Lung (tissue), 12 donors: ENCODE results near the gene GPC5. TPM values are rescaled to one million over a fixed set of nuclear protein-coding genes. Genes with fewer than 3 reads are reported as not detected.
"Not testable (repeated sequence)": the region's sequence is repeated elsewhere in the genome, so short reads cannot be mapped to it uniquely, and the experiment has no call there.

Experiments
- ATAC-seq: fragments of 200-7000 bp; cut with Tn5 transposase; one replicate; pipeline ENCODE4 v1.9.1; 2020; ENCODE audit warnings: moderate number of reproducible peaks; ENCODE audit not compliant: insufficient read depth, low FRiP score
- DNase-seq, 3 donors: peaks; one replicate each; pipeline ENCODE4 v3.0.0-alpha.2; 2013 to 2017
- H3K27ac ChIP-seq, 2 donors: one replicate each; pipeline ENCODE4 v1.5.1; 2013; ENCODE audit warnings: mild to moderate bottlenecking in 2 of 2, moderate library complexity in 2 of 2, control low read depth in 1 of 2, inconsistent platforms in 1 of 2, low read depth in 1 of 2, low read length in 1 of 2
- H3K27me3 ChIP-seq, 3 donors: one replicate each; pipeline ENCODE4 v1.5.1; 2013; ENCODE audit warnings: low read length in 2 of 3; ENCODE audit not compliant: control insufficient read depth in 3 of 3, insufficient read depth in 3 of 3
- H3K36me3 ChIP-seq, 4 donors: one replicate each; pipeline ENCODE4 v1.5.1; 2013; ENCODE audit warnings: low read length in 4 of 4, mild to moderate bottlenecking in 1 of 4, moderate library complexity in 1 of 4; ENCODE audit not compliant: control insufficient read depth in 4 of 4, insufficient read depth in 4 of 4
- H3K4me1 ChIP-seq, 5 donors: one replicate each; pipeline ENCODE4 v1.5.1; 2013; ENCODE audit warnings: low read length in 5 of 5, mild to moderate bottlenecking in 2 of 5, moderate library complexity in 1 of 5; ENCODE audit not compliant: control insufficient read depth in 5 of 5, insufficient read depth in 5 of 5
- H3K4me3 ChIP-seq: one replicate; pipeline ENCODE4 v1.5.1; 2013; ENCODE audit warnings: mild to moderate bottlenecking, control low read depth, moderate library complexity
- H3K9ac ChIP-seq, 2 donors: one replicate each; pipeline ENCODE4 v1.5.1; 2013; ENCODE audit warnings: low read length in 2 of 2, control low read depth in 1 of 2; ENCODE audit not compliant: insufficient read depth in 1 of 2
- H3K9me3 ChIP-seq, 4 donors: one replicate each; pipeline ENCODE4 v1.5.1; 2013; ENCODE audit warnings: low read length in 3 of 4, mild to moderate bottlenecking in 1 of 4, moderate library complexity in 1 of 4; ENCODE audit not compliant: control insufficient read depth in 4 of 4, insufficient read depth in 3 of 4
- WGBS, 2 donors: extraction: QIAGEN DNeasy Blood & Tissue Kit; methylation state at CpG; one replicate each; pipeline ENCODE4 v1.1.7; 2013; 5-methylcytosine and 5-hydroxymethylcytosine counted together
- polyA plus RNA-seq, 2 donors: library from polyadenylated mRNA; stranded (reverse); fragments of 200-250 nt; gene quantifications; one replicate each; pipeline ENCODE4 v1.2.1, GENCODE V29; 2013
- total RNA-seq, 2 donors: library from RNA; depleted of rRNA in 1 of 2; stranded (reverse); fragments of >200 nt in 1 of 2; gene quantifications; one replicate each; pipeline ENCODE4 v1.2.1, GENCODE V29; 2014 to 2021
- TF ChIP-seq, protein P1 (sequence below): IDR thresholded peaks from 2 replicates; pipeline ENCODE4 v1.5.1; 2012; ENCODE audit warnings: mild to moderate bottlenecking; ENCODE audit errors: control extremely low read depth, extremely low read depth
- donor health status: control.
- donor health status: control.
- donor health status: Bipolar disorder and iron deficiency.
- donor health status: healthy.
- donor health status: DM: yes; HTN: yes; CAD: no.

GPC5 gene
- total and polyA plus RNA-seq, 4 donors: 0.55 to 37.3 (median 4.4) TPM

DNA sequence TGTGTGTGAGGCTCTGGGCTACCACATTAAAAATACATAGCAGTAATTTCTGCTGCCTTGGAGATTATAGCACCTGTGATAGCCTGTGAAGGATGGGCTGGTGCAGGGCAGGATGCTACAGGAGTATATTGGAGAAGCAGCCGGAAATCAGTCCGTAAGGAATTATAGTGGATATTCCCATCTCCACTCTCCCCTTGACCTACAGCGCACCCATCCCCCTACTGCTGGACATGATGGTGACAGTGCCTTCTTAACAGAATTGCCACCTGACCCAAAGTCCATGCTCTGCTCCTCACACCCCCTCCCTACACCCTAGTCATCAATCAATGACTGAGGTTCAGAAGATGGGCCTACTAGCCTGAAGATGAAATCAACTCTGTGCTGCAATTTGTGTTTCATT, 376.0 kb downstream of the GPC5 start:
- DNase-seq: no peak
- whole genome bisulfite sequencing, 2 donors: 96% methylated on average over 3 of the region's 3 CpGs
- Histone ChIP-seq H3K27ac (no peak overlapping the region), H3K9ac (no peak overlapping the region), H3K27me3 (no peaks in the 10 kb centered on the region), H3K9me3 (no peaks in the 10 kb centered on the region), H3K36me3 (no peaks in the 10 kb centered on the region), H3K4me1 (no peaks in the 10 kb centered on the region), H3K4me3 (no peak overlapping the region)
- ATAC-seq: no peak
- TF ChIP-seq, protein P1, sequence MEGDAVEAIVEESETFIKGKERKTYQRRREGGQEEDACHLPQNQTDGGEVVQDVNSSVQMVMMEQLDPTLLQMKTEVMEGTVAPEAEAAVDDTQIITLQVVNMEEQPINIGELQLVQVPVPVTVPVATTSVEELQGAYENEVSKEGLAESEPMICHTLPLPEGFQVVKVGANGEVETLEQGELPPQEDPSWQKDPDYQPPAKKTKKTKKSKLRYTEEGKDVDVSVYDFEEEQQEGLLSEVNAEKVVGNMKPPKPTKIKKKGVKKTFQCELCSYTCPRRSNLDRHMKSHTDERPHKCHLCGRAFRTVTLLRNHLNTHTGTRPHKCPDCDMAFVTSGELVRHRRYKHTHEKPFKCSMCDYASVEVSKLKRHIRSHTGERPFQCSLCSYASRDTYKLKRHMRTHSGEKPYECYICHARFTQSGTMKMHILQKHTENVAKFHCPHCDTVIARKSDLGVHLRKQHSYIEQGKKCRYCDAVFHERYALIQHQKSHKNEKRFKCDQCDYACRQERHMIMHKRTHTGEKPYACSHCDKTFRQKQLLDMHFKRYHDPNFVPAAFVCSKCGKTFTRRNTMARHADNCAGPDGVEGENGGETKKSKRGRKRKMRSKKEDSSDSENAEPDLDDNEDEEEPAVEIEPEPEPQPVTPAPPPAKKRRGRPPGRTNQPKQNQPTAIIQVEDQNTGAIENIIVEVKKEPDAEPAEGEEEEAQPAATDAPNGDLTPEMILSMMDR: no peak

GRCh38 chr13:91776611-91777193, 378.3 kb downstream of the GPC5 start:
- TF ChIP-seq, protein P1: no peak
- no peaks in the 10 kb centered on the region for H3K36me3 ChIP-seq
- no peak for ATAC-seq
- H3K27ac ChIP-seq: no peak overlapping the region
- H3K4me3 ChIP-seq: no peak overlapping the region
- no peak overlapping the region for H3K9ac ChIP-seq
- H3K27me3 ChIP-seq: no peaks in the 10 kb centered on the region
- WGBS, 2 donors: 46 to 57% methylated on average over 2 of the region's 2 CpGs
- no peak for DNase-seq
- no peaks in the 10 kb centered on the region for H3K9me3 ChIP-seq
- no peaks in the 10 kb centered on the region for H3K4me1 ChIP-seq

DNA sequence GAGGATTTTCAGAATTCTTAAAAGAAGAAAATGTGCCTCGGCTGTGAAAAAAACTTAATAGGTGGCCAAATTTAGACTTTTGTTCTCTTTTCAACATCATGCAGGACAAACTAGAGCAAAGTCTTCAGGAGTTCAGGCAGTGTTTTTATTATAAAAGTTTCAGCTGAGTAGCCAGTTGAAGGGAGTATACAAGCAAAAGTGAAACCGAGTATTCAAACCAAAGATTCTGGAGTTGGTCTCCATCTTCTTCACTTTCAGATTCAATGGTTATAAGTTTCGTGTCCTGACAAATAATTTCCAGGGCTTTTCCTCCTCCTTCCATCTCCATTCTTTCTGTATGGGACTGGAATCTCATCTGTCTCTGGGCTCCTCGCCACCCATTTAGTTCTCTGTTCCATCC, 379.7 kb downstream of the GPC5 start:
- no peak overlapping the region for H3K9ac ChIP-seq
- no peaks in the 10 kb centered on the region for H3K36me3 ChIP-seq
- no peaks in the 10 kb centered on the region for H3K9me3 ChIP-seq
- no peak overlapping the region for H3K27ac ChIP-seq
- WGBS, 2 donors: 72 to 84% methylated on average over 4 of the region's 4 CpGs
- H3K4me3 ChIP-seq: no peak overlapping the region
- H3K4me1 ChIP-seq: no peaks in the 10 kb centered on the region
- TF ChIP-seq, protein P1: no peak
- no peak for ATAC-seq
- no peak for DNase-seq
- H3K27me3 ChIP-seq: no peaks in the 10 kb centered on the region

DNA sequence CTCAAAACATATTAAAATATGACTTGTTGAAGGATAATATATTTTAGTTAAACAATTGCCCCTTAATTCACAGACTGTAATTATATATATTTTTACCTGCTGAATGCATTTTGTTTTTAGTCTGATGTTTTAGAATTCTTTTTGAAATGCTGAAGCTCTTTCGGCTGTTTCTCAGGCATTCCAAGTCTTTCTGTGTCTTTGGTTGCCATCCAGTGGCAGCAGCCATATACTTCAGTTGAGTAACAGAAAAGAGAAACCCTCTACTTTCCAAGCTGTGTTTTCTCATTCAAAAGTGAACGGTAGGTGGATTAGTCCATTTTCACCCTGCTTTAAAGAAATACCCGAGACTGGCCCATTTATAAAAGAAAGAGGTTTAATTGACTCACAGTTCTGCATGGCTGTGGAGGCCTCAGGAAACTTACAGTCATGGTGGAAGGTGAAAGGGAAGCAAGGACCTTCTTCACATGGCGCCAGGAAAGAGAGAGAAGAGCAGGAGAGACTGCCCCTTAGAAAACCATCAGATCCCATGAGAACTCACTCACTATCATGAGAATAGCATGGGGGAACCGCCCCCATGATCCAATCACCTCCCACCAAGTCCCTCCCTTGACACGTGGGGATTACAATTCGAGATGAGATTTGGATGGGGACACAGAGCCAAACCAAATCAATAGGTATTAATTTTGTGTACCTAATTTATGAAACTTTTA, 383.7 kb downstream of the GPC5 start:
- not testable (repeated sequence) for H3K27me3 ChIP-seq, H3K27ac ChIP-seq, H3K9me3 ChIP-seq, H3K36me3 ChIP-seq, ATAC-seq, H3K9ac ChIP-seq, H3K4me1 ChIP-seq, H3K4me3 ChIP-seq
- peak; percentile 32 to 62 (median 61) for DNase-seq
- 71 to 74% methylated on average over 7 of the region's 7 CpGs for WGBS, 2 donors
